Measurements from ENCODE around the gene PDSS1. TPM values are rescaled to one million over a fixed set of nuclear protein-coding genes. Genes with fewer than 3 reads are reported as not detected.

The PDSS1 gene
- polyA plus RNA-seq, 4 donors = 7.4 to 14.2 (median 11.2) TPM

GRCh38 chr10:26790221-26790995 lies 92.9 kb downstream of the PDSS1 start:
- no peak for DNase-seq (ENCODE audit: low read depth in 4 of 4, low spot score in 3 of 4)

- DNase-seq (ENCODE audit: low read depth in 4 of 4, low spot score in 3 of 4) = no peak
Observed at GRCh38 chr10:26792758-26793495, 95.4 kb downstream of the PDSS1 start.

Other genes starting within 250 kb of the PDSS1 start
- 10 to 100 TPM; 57.0 to 71.2 (median 64.5) TPM for gene ABI1, start 163.3 kb downstream of the PDSS1 start, polyA plus RNA-seq (ENCODE audit: insufficient read length in 4 of 4)